HT1080 (cell line): ENCODE data around the gene FMR1. TPM values are rescaled to one million over a fixed set of nuclear protein-coding genes. Genes with fewer than 3 reads are reported as not detected.

ENCODE experiments used
- DNase-seq: peaks from one replicate; pipeline ENCODE4 v3.0.0-alpha.2; 2015; ENCODE audit warnings: low read depth
- total RNA-seq: library from RNA; depleted of rRNA; stranded (reverse); fragments of >200 nt; shearing (Covaris generic); gene quantifications from 2 replicates; pipeline ENCODE4 v1.2.3, GENCODE V29; 2014

The FMR1 gene
- total RNA-seq, 1 experiment from 2014 or later: 21.4 TPM

DNA sequence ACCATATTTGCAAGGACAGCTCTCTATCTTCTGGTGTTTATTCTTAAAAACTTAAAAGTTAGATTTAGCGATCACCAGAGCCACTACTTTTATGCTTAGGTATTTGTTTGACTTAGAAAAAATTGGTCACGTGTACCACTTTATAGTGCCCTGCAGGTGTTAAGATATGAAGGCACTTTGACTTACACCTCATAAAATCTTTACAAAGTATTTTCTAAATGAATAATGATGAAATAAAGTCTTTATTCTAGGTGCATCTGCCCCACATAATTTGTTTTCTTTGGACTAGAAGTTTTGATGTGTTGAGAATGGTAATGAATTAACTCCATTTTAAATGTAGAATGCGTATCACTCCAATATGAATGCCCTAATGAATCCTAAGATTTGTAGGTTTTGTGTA is 2.9 kb downstream of the FMR1 start:
- no peak for DNase-seq

DNA sequence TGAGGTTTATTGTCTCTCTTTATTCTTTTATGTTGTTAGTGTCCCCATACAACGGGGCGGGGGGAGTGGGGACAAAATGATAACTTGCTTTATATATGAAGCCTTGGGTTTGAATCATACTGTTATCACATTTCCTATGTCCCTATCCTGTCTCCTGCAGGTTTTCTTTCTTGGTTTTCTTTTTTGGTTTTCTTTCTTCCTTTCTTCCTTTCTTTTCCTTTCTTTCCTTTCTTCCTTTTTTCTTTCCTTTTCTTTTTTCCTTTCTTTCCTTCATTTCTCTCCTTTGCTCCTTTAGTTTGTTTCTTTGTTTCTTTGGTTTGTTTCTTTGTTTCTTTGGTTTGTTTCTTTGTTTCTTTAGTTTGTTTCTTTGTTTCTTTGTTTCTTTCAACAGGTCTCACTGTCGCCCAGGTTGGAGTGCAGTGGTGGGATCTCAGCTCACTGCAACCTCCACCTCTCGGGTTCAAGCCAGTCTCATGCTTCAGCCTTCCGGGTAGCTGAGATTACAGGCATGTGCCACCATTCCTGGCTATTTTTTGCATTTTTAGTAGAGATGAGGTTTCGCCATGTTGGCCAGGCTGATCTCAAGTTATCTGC is 4.8 kb downstream of the FMR1 start:
- no peak for DNase-seq

DNA sequence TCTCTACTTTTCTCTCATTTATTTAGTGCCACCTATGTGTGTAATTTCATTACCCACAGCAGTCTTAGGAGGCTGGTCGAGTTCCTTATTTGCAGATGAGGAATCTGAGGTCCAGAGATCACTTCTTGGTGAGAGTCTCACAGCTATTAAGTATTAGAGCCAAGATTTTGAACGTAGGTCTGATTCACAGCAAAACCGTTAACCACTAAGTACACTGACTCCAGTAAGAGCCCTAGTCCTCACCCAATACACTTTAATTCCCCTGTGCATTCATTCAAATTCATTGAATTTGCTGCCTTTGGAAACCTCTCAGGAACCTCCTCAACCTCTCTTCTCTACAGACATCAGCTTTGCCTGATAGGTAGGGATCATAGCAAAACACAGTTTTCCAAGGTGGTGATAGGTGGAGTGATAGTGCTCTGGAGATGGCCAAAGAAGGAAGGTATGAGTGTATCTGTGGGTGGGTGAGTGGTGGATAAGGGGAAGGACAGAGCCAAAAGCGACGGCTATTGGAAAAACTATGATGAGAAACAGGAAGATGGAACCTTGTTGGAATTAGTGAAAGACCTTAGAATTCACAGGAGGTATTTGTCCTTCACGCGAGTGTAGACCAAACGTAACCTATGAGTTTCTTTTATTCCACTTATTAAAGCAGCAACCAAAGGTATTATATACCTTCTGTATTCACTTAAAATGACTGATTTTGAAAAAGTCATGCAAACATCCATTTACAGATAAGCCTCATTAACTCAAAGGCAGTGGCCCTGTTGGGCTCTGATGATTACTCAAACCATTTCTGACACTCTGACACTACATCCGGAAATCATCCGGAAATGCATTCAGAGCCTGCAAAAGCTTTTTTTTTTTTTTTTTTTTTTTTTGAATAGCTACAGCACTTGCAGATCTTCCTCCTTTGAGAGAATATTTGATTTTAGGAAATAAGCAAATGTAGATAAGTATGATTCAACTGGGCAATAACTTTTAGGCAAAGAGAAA is 6.3 kb downstream of the FMR1 start:
- DNase-seq: peak; percentile 1

DNA sequence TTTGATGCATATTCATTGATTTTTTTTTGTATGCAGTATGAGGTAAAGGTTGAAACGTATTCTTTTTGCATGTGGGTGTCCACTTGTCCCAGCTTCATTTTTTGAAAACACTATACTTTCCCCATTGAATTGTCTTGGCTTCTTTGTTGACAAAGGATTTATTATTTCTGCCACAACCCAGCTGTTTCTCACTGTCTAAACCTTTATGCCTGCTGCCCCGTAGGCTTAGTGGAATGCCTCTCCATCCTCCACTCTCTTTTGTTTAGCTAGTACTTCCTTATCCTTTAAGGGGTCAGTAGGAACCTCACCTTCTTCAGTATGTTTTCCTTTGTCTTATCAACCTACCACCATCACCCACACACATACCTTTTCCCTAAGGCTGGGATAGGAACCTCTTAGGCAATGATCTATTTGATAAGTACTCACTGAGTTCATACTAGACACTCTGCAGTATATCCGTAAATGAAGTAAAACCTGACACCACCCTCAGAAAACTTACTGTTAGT is 8.5 kb downstream of the FMR1 start:
- no peak for DNase-seq

DNA sequence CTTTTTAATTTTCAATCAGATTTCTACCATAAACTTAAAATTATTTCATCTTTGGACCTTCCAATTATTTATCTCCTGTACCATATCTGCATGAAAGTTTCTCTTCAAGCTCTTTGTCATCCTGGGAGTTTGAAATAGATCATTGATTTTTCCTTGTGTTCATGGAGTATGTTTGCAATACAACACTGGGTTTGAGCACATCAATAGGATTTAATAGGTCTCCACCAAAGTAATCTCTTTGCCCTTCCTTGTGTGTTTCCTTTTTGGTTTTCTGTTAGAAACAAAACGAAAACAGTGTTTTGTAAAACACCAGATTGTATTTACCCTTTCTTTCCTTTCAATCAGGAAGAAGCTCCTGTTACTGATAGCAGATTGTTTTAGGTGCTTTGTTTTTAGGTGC is 11.9 kb downstream of the FMR1 start:
- DNase-seq: no peak

DNA sequence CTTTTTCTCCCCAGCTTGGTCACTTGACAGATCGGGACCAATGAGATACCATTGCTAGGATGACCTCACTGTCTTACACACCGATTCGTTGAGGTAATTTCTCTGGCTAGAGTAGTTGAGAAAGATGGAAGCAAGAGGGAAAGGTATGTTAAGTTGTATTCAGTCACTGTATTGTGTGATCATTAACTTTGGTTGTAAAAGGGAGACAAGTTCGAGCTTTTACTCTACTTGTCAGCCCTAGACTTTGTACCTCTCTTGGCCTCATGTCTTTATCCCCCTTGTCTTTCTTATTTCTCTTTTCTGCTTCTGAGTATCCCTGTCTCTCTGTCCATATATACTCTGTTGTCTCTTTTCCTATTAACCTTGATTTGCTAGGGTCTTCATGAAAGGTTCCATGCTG is 15.5 kb downstream of the FMR1 start:
- DNase-seq: no peak

DNA sequence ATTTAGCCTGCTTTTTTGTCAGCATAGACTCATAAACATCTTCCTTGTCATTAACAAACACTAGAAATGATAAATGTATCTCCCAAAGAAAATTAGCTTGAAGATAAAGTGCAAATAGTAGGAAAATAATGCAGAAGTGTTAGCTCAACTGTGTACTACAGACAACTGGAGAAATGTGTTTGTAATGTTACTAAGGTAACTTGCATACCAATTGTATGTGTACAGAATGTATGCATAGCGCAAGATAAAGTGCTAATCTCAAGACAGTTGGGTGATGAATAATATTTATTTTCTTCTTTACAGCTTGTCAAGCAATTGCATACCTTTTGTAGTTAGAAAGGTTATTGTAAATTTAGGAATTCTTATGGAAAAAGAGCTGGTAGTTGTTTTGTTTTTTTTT is 22.1 kb downstream of the FMR1 start:
- DNase-seq: no peak

DNA sequence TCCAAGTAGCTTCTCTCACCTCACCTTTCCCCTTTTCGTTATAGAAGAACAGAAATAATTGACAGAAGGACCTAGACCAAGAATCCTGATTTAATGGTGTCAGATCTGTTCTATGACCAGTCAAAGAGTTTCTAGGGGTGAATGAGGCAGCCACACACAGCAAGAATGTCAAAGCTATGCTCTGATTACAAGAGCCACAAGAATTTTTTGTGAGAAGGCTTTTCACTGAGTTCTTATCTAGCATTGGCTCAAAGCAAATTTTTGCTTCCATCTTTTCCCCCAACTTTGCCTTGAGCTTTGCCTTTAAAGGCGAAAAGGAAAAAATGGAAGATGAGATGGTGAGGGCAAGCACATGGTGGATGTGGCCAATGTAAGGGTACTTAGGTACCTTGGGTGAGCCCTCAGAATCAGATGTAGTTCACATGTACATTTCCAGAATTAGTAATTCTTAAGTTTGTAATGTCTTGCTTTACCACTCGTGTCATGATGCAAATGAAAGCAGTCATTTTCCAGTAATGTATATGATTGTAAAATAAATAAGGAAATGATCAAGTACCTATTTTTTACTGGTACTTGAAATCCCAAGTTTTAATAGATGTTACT is 23.5 kb downstream of the FMR1 start:
- no peak for DNase-seq

DNA sequence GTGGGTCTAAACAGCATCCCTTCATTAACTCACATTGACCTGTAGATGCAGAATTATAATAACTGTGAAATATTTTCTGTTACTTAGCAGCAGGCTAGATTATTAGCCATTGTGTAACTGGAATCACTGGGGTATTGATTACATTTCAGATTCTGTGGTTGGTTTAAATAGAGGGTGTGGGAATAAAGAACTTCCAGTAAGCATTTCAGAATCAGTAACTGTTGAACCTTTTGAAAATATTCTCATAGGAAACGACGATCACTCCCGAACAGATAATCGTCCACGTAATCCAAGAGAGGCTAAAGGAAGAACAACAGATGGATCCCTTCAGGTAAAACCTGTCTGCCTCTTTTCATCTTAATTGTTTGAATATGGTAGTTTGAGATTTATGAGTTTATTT is 33.6 kb downstream of the FMR1 start:
- DNase-seq: no peak

DNA sequence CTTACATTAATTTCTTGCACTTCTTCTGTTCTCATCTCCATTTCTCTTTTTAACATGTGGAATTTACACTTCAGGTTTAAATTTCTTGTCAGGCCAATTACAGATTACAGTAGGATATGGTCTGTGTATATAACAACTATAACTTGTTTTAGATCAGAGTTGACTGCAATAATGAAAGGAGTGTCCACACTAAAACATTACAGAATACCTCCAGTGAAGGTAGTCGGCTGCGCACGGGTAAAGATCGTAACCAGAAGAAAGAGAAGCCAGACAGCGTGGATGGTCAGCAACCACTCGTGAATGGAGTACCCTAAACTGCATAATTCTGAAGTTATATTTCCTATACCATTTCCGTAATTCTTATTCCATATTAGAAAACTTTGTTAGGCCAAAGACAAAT is 36.8 kb downstream of the FMR1 start:
- no peak for DNase-seq

DNA sequence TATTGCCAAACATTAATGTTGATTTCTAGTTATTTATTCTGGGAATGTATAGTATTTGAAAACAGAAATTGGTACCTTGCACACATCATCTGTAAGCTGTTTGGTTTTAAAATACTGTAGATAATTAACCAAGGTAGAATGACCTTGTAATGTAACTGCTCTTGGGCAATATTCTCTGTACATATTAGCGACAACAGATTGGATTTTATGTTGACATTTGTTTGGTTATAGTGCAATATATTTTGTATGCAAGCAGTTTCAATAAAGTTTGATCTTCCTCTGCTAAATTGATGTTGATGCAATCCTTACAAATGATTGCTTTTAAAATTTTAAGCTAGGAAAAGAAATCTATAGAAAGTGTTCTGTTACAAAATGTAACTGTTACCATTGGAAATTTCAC is 38.6 kb downstream of the FMR1 start:
- DNase-seq: no peak

DNA sequence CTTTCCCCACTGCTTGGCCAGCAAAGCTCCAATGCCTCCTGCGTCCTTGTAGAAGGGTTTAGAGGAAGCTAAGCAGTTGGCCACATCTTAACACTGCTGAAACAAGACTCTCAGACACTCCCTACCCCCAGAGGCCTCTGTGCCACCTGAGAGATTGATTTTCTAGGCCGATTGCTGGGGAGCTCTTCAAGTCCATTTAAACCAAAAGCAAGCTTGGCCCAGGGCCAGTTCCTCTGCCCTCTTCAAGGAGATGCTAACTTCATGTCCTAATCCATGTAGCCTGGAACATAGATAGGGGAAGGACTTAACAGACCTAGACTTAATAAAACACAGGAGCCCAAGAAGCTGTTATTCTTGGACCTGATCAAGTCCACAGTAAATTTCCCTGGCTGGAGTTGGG is 42.3 kb downstream of the FMR1 start:
- no peak for DNase-seq

DNA sequence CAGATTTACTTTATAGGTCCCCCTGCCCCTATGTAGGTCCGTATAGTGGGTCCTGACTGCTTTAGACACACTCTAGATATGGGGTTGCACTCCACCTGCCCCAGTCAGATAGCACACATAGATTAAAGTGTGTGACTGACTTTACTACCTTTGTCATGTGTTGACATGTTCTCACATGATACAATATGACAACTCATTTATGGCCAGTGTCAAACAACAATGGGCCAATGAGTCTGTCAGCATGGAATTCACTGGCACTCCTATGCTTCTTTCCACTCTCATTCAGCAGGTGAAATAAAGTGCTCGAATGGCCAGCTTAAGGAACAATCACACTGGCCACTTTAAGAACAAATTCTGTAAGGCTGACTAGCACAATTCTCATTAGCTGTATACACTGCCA is 45.6 kb downstream of the FMR1 start:
- DNase-seq: no peak

DNA sequence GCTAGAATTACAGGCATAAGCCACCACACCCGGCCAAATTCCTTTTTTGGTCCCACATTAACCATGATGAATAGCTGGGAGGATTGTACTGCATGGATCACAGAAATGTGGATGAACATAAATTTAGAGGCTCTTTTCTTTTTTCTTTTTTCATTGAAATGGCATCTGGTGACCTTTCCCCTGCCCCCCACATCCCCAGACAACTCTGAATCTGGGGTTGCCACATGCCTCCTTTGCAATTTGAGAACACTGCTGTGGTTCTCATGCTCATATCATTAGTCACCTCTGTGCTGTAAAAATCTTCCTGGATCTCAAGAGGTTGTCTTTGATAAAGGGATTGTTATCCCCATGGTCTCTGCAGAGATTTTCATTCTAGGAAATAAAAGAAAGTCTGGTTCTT is 46.6 kb downstream of the FMR1 start:
- peak; percentile 77 for DNase-seq

DNA sequence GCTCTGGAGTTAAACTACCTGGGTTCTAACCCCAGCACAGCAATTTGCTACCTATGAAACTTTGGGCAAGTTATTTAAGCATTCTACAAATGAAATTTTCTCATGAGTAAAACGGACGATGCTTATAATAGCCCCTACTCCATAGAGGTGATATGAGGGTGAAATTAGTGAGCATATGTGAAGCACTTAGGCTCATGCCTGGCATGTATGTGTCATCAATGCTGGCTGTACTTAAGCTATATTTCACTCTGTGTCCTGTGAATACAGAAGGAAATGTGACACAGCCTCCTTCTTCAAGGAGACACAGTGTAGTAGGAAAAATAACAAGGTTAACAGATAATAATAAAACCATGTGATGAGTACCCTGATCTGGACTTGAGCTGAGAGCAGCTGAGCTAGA is 49.0 kb downstream of the FMR1 start:
- DNase-seq: no peak

DNA sequence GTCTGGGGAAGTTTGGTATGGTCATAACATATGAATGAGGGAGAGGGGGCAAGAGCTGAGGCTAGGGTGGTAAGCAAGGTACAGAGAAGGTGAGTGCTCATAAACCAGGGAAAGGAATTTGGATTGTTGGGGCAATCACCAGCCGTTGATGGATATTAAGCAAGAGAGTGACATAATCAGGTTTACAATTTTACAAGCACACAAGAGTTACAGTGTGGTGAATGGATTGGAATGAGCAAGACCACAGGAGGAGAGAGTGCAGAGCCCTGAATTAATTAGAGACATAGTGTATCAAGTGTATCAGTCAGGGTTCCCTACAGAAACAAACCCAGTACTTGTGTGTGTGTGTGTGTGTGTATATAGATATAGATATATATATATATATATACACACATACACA is 50.8 kb downstream of the FMR1 start:
- peak; percentile 2 for DNase-seq

DNA sequence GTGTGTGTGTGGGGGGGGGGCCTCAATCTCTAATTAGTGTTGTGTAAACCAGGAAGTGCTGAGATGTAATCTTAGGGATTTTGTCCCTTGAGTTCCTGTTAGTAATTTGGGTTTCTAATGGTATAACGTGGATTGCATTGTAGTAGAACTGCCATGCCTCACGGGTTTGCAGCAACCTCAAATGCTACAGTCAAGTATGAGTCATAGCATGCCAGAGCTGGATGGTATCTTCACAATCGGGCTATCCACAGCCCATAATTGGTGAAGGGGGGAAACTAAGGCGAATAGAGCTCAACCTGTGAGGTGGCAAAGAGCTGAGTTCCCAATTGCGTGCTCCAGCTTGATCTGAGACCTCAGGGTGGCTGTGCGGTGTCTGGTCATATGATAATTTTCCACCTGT is 67.2 kb downstream of the FMR1 start:
- peak; percentile 56 for DNase-seq

DNA sequence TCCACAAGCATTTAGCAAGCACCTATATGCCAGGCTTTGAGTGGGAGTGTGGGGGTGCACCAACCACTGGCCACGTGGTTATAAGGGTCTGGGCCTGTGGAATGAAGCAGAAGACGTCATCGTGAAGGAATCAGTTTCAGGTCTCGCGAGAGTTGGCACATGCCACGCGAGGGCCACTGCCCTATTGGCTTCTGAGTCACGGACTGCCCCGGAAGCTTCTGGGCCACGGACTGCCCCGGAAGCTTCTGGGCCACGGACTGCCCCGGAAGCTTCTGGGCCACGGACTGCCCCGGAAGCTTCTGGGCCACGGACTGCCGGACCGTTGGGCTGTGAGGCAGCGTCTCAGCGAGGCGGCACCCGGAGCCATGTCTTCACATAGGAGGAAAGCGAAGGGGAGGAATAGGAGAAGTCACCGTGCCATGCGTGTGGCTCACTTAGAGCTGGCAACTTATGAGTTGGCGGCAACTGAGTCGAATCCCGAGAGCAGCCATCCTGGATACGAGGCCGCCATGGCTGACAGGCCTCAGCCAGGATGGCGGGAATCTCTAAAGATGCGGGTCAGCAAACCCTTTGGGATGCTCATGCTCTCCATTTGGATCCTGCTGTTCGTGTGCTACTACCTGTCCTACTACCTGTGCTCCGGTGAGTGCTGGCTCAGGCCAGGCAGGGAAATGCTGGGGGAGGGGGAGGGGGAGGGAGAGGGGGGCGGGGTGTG is 69.5 kb downstream of the FMR1 start, which contains the start of gene FMR1NB:
Gene FMR1NB, plus strand, starts transcription at position 300 of the 715 bp plus-strand sequence. Its CDS starts 66 bp downstream, at position 366.
- DNase-seq: no peak
